HepG2 (cell line): ENCODE measurements around the gene TPM2. TPM values are rescaled to one million over a fixed set of nuclear protein-coding genes. Genes with fewer than 3 reads are reported as not detected.

Source experiments
- AFF4 ChIP-seq: sonication (generic); formaldehyde crosslinking; IDR thresholded peaks from 2 replicates; pipeline ENCODE4 v1.4.0; 2020; ENCODE audit warnings: missing genetic modification reagents
- ELF4 ChIP-seq: sonication (generic); formaldehyde crosslinking; IDR thresholded peaks from 2 replicates; pipeline ENCODE4 v1.5.0; 2020; ENCODE audit warnings: missing genetic modification reagents, mild to moderate bottlenecking, moderate library complexity, borderline replicate concordance
- FOXM1 ChIP-seq: sonication (generic); formaldehyde crosslinking; IDR thresholded peaks from 2 replicates; pipeline ENCODE4 v1.5.0; 2020; ENCODE audit warnings: missing genetic modification reagents
- GLMP ChIP-seq: sonication (generic); formaldehyde crosslinking; IDR thresholded peaks from 2 replicates; pipeline ENCODE4 v1.9.0; 2021; ENCODE audit warnings: missing genetic modification reagents, mild to moderate bottlenecking, borderline replicate concordance
- HNRNPLL ChIP-seq: fragments of 200-400 bp; formaldehyde crosslinking; IDR thresholded peaks from 2 replicates; pipeline ENCODE4 v1.6.1; 2017; ENCODE audit warnings: mild to moderate bottlenecking, low read depth, low read length; ENCODE audit not compliant: poor library complexity, severe bottlenecking
- HOXA5 ChIP-seq: sonication (generic); formaldehyde crosslinking; IDR thresholded peaks from 2 replicates; pipeline ENCODE4 v1.4.0; 2020; ENCODE audit warnings: missing genetic modification reagents
- MBNL3 ChIP-seq: fragments of 250-450 bp; sonication (Bioruptor Pico); conservative IDR thresholded peaks from 2 replicates; pipeline ENCODE4 v1.8.0; 2022; ENCODE audit warnings: mild to moderate bottlenecking, inconsistent platforms
- PAWR ChIP-seq: sonication (generic); formaldehyde crosslinking; IDR thresholded peaks from 2 replicates; pipeline ENCODE4 v1.4.0; 2020; ENCODE audit warnings: missing genetic modification reagents, mild to moderate bottlenecking, borderline replicate concordance
- PRDM10 ChIP-seq: sonication (generic); formaldehyde crosslinking; IDR thresholded peaks from 2 replicates; pipeline ENCODE4 v1.4.0; 2020; ENCODE audit warnings: low read depth, missing genetic modification reagents
- ZC3H13 ChIP-seq: sonication (generic); formaldehyde crosslinking; IDR thresholded peaks from 2 replicates; pipeline ENCODE4 v1.8.1; 2023; ENCODE audit warnings: mild to moderate bottlenecking, missing genetic modification reagents, moderate library complexity
- ZNF501 ChIP-seq: sonication (generic); formaldehyde crosslinking; IDR thresholded peaks from 2 replicates; pipeline ENCODE4 v1.5.1; 2020; ENCODE audit warnings: mild to moderate bottlenecking, moderate library complexity, missing genetic modification reagents
- ZNF552 ChIP-seq: sonication (generic); formaldehyde crosslinking; IDR thresholded peaks from 2 replicates; pipeline ENCODE4 v1.9.0; 2022; ENCODE audit warnings: missing genetic modification reagents, mild to moderate bottlenecking, borderline replicate concordance
- polyA plus RNA-seq, 8 experiments: library from polyadenylated mRNA; depleted of rRNA in 3 of 8; stranded (reverse) in 7 of 8; unstranded in 1 of 8; fragments of >200 nt; fragmentation: Illumina TruSeq in 4 of 8; extraction: Trizol in 4 of 8; gene quantifications; 2 replicates each; pipeline versions ENCODE4 v1.2.1 to v1.2.3, GENCODE V29; 2011 to 2016; ENCODE audit warnings: low read depth in 4 of 8, missing spikeins in 1 of 8, mixed read lengths in 1 of 8; ENCODE audit not compliant: insufficient read depth in 1 of 8
- total RNA-seq, 5 experiments: library from RNA; depleted of rRNA; stranded (reverse); fragments of >200 nt; fragmentation: Illumina TruSeq; extraction: Trizol; gene quantifications; 2 replicates each; pipeline ENCODE4 v1.2.3, GENCODE V29; 2016; ENCODE audit warnings: low read depth in 1 of 5
- TF ChIP-seq, protein P1 (sequence below): sonication (generic); formaldehyde crosslinking; conservative IDR thresholded peaks from 2 replicates; pipeline ENCODE4 v1.4.0; 2020; ENCODE audit warnings: missing genetic modification reagents
- TF ChIP-seq, protein P2 (sequence below): sonication (generic); formaldehyde crosslinking; IDR thresholded peaks from 2 replicates; pipeline ENCODE4 v1.5.1; 2020; ENCODE audit warnings: missing genetic modification reagents, mild to moderate bottlenecking, borderline replicate concordance

Gene TPM2
- total and polyA plus RNA-seq, 2 of the 13 experiments (the other 11 are each of a cell fraction or from before 2014, with no cell fraction given) = 3.1 to 10.7 TPM

GRCh38 chr9:35658137-35658967 lies 31.4 kb downstream of the TPM2 start, which contains the start of gene CCDC107 (continued):
- 0 out of 2 replicates have a peak, but pooled peaks have one; percentile 18 for TF ChIP-seq PRDM10 (CRISPR knock-in tag)
- TF ChIP-seq FOXM1 (CRISPR knock-in tag) = no peak
- TF ChIP-seq ELF4 = peak; percentile 13; the same call in 1 of the 2 replicates
- peak; percentile 88 for TF ChIP-seq HNRNPLL
- TF ChIP-seq, protein P1, sequence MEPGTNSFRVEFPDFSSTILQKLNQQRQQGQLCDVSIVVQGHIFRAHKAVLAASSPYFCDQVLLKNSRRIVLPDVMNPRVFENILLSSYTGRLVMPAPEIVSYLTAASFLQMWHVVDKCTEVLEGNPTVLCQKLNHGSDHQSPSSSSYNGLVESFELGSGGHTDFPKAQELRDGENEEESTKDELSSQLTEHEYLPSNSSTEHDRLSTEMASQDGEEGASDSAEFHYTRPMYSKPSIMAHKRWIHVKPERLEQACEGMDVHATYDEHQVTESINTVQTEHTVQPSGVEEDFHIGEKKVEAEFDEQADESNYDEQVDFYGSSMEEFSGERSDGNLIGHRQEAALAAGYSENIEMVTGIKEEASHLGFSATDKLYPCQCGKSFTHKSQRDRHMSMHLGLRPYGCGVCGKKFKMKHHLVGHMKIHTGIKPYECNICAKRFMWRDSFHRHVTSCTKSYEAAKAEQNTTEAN (CRISPR knock-in tag) = no peak
- no peak for TF ChIP-seq GLMP (CRISPR knock-in tag)
- peak; percentile 93 for TF ChIP-seq ZC3H13 (CRISPR knock-in tag)
- TF ChIP-seq PAWR (CRISPR knock-in tag) = no peak
- peak; percentile 43; the same call in 1 of the 2 replicates for TF ChIP-seq ZNF501 (CRISPR knock-in tag)
- TF ChIP-seq MBNL3 (CRISPR knock-in tag) = no peak
- 0 out of 2 replicates have a peak, but pooled peaks have one; percentile 27 for TF ChIP-seq ZNF552 (CRISPR knock-in tag)
- TF ChIP-seq AFF4 = no peak
- no peak for TF ChIP-seq HOXA5
- TF ChIP-seq, protein P2, sequence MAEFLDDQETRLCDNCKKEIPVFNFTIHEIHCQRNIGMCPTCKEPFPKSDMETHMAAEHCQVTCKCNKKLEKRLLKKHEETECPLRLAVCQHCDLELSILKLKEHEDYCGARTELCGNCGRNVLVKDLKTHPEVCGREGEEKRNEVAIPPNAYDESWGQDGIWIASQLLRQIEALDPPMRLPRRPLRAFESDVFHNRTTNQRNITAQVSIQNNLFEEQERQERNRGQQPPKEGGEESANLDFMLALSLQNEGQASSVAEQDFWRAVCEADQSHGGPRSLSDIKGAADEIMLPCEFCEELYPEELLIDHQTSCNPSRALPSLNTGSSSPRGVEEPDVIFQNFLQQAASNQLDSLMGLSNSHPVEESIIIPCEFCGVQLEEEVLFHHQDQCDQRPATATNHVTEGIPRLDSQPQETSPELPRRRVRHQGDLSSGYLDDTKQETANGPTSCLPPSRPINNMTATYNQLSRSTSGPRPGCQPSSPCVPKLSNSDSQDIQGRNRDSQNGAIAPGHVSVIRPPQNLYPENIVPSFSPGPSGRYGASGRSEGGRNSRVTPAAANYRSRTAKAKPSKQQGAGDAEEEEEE (CRISPR knock-in tag) = no peak; the same call in 1 of the 2 replicates
